Measurements from ENCODE around the gene ABHD6.
"Not testable (repeated sequence)": the region's sequence is repeated elsewhere in the genome, so short reads cannot be mapped to it uniquely, and the experiment has no call there.

The ABHD6 gene

DNA sequence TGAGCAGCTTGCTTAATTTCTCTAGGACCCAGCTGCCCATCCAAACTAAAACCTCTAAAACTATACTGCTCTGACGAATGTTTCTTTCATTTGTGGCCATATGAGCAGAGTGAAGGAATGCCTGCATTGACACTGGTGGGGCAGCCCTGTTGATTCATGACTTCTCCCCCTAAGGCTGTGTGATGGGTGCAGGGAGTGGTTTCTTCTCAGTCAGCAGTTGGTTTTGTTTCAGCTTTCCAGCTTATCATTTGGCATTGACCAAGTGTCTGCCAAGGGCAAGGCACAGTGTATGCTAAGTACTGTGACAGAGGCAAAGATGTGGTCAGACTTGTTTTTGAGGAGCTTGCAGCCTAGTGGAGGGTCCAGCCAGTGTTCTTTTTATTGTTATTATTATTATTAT, 4.7 kb downstream of the ABHD6 start:
- no peak for TF ChIP-seq CTCF (IDR thresholded peaks at IDR 0.05)
- H3K9me3 Mint-ChIP-seq: no peaks in the 10 kb centered on the region
- no peak overlapping the region for H3K4me3 Mint-ChIP-seq
- H3K27ac Mint-ChIP-seq: no peak overlapping the region
- H3K36me3 Mint-ChIP-seq (ENCODE audit: low read depth): no peaks in the 10 kb centered on the region
- peaks cover 20% of the 10 kb centered on the region for H3K27me3 Mint-ChIP-seq (ENCODE audit: low read depth, poor library complexity)
- DNase-seq: no peak
- peaks cover 18% of the 10 kb centered on the region for H3K4me1 Mint-ChIP-seq

- H3K4me3 Mint-ChIP-seq; H3K27ac Mint-ChIP-seq; DNase-seq; H3K9me3 Mint-ChIP-seq; H3K36me3 Mint-ChIP-seq (ENCODE audit: low read depth): not testable (repeated sequence)
- peaks cover 20% of the 10 kb centered on the region for H3K27me3 Mint-ChIP-seq (ENCODE audit: low read depth, poor library complexity)
- peaks cover 20% of the 10 kb centered on the region for H3K4me1 Mint-ChIP-seq
Observed at GRCh38 chr3:58242860-58243259, 5.3 kb downstream of the ABHD6 start.

GRCh38 chr3:58243976-58244585, 6.5 kb downstream of the ABHD6 start:
- H3K27me3 Mint-ChIP-seq (ENCODE audit: low read depth, poor library complexity): peaks cover 11% of the 10 kb centered on the region
- H3K9me3 Mint-ChIP-seq: no peaks in the 10 kb centered on the region
- no peak overlapping the region for H3K27ac Mint-ChIP-seq
- peaks cover 27% of the 10 kb centered on the region for H3K4me1 Mint-ChIP-seq
- no peak for TF ChIP-seq CTCF (IDR thresholded peaks at IDR 0.05)
- no peak for DNase-seq
- no peaks in the 10 kb centered on the region for H3K36me3 Mint-ChIP-seq (ENCODE audit: low read depth)
- H3K4me3 Mint-ChIP-seq: no peak overlapping the region

- Mint-ChIP-seq H3K27ac (peak overlapping the region; percentile 60), H3K36me3 (ENCODE audit: low read depth) (no peaks in the 10 kb centered on the region), H3K9me3 (no peaks in the 10 kb centered on the region), H3K27me3 (ENCODE audit: low read depth, poor library complexity) (no peaks in the 10 kb centered on the region), H3K4me1 (peaks cover 50% of the 10 kb centered on the region), H3K4me3 (no peak overlapping the region)
- TF ChIP-seq CTCF (IDR thresholded peaks at IDR 0.05): no peak
- DNase-seq: no peak
Observed at GRCh38 chr3:58246148-58247047, 8.8 kb downstream of the ABHD6 start.

GRCh38 chr3:58249358-58250092, 11.9 kb downstream of the ABHD6 start:
- TF ChIP-seq CTCF (IDR thresholded peaks at IDR 0.05): peak; percentile 24
- no peaks in the 10 kb centered on the region for H3K36me3 Mint-ChIP-seq (ENCODE audit: low read depth)
- H3K27me3 Mint-ChIP-seq (ENCODE audit: low read depth, poor library complexity): no peaks in the 10 kb centered on the region
- H3K4me1 Mint-ChIP-seq: peaks cover 63% of the 10 kb centered on the region
- H3K9me3 Mint-ChIP-seq: no peaks in the 10 kb centered on the region
- DNase-seq: peak; percentile 16
- H3K27ac Mint-ChIP-seq: peak overlapping the region; percentile 79
- H3K4me3 Mint-ChIP-seq: peak overlapping the region; percentile 55

GRCh38 chr3:58250093-58250707, 12.6 kb downstream of the ABHD6 start:
- Mint-ChIP-seq H3K27ac (peak overlapping the region; percentile 79), H3K9me3 (no peaks in the 10 kb centered on the region)

More at GRCh38 chr3:58250093-58250707, 12.6 kb downstream of the ABHD6 start:
- peak; percentile 17 for DNase-seq
- TF ChIP-seq CTCF (IDR thresholded peaks at IDR 0.05): no peak
- peaks cover 63% of the 10 kb centered on the region for H3K4me1 Mint-ChIP-seq
- peak overlapping the region; percentile 55 for H3K4me3 Mint-ChIP-seq
- no peaks in the 10 kb centered on the region for H3K36me3 Mint-ChIP-seq (ENCODE audit: low read depth)
- H3K27me3 Mint-ChIP-seq (ENCODE audit: low read depth, poor library complexity): no peaks in the 10 kb centered on the region

Measured in nephron progenitor cell (in vitro differentiated cells).